Activated T-helper 1 cell treated with anti-CD3 and anti-CD28 coated beads, Interleukin-12 subunit alpha, Interleukin-12 subunit beta, Interleukin-2, Interleukin-4 antibody, amounts not matched to agents 30 ng/mL and 10 ng/mL and 1 ng/mL, durations not matched to agents 14 hours and 24 hours and 36 hours (primary cell): ENCODE data around the gene SOS2. TPM values are rescaled to one million over a fixed set of nuclear protein-coding genes. Genes with fewer than 3 reads are reported as not detected.
"Not testable (repeated sequence)": the region's sequence is repeated elsewhere in the genome, so short reads cannot be mapped to it uniquely, and the experiment has no call there.

Source experiments
- DNase-seq: peaks from one replicate; pipeline ENCODE4 v3.0.0; 2021; ENCODE audit warnings: low spot score
- H3K27ac Mint-ChIP-seq: one replicate; pipeline ENCODE4 v1.8.0; 2021; ENCODE audit warnings: mild to moderate bottlenecking, mixed read lengths
- H3K27me3 Mint-ChIP-seq: one replicate; pipeline ENCODE4 v1.8.0; 2022; ENCODE audit warnings: mild to moderate bottlenecking, moderate library complexity, mixed read lengths; ENCODE audit not compliant: insufficient read depth
- H3K36me3 Mint-ChIP-seq: one replicate; pipeline ENCODE4 v1.8.0; 2021; ENCODE audit warnings: low read depth, mixed read lengths
- H3K4me1 Mint-ChIP-seq: one replicate; pipeline ENCODE4 v1.8.0; 2021; ENCODE audit warnings: low read depth, mixed read lengths
- H3K4me3 Mint-ChIP-seq: one replicate; pipeline ENCODE4 v1.8.0; 2021; ENCODE audit warnings: mild to moderate bottlenecking, moderate library complexity, mixed read lengths
- H3K9me3 Mint-ChIP-seq: one replicate; pipeline ENCODE4 v1.8.0; 2021; ENCODE audit warnings: mixed read lengths
- intact Hi-C: fragments of 100-400 bp; cut with micrococcal nuclease; formaldehyde crosslinking; loops from one replicate; pipeline ENCODE4 v1.15.1; 2024
- total RNA-seq: library from RNA; stranded (reverse); gene quantifications from 2 replicates; pipeline ENCODE4 v1.2.3, GENCODE V29; 2022

The SOS2 gene
- total RNA-seq, 1 donor from 2014 or later = 19.9 TPM

DNA sequence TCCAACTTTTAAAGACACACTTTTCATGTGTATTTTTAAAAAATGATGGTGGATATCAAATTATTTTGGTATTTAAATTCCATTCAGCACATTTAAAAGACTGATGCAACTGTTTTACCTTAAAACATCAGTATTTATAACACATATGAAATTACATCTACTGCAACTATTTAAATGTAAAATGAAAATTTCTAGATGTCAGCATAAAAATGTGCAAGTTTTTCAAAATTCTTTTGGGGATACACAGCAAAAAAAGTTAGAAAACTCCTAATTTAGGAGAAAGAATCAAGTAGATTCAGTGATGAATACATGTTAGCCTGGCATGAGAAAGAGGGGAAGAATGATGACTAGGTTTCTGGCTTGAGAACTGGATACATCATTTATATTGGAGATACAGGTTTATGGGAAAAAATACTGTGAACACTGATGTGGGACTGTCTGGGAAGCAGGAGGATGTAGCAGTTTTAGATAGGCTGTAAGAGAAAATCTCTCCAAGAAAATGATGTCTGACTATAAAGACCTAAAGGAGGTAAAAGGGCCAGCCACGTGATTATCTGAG lies 9.2 kb downstream of the SOS2 start:
- Mint-ChIP-seq H3K4me1 (peaks cover 28% of the 10 kb centered on the region), H3K27me3 (no peaks in the 10 kb centered on the region), H3K4me3 (no peak overlapping the region), H3K9me3 (no peaks in the 10 kb centered on the region), H3K36me3 (peaks cover 9% of the 10 kb centered on the region), H3K27ac (peak overlapping the region; percentile 40)
- intact Hi-C loops = no loop called here
- DNase-seq = no peak

DNA sequence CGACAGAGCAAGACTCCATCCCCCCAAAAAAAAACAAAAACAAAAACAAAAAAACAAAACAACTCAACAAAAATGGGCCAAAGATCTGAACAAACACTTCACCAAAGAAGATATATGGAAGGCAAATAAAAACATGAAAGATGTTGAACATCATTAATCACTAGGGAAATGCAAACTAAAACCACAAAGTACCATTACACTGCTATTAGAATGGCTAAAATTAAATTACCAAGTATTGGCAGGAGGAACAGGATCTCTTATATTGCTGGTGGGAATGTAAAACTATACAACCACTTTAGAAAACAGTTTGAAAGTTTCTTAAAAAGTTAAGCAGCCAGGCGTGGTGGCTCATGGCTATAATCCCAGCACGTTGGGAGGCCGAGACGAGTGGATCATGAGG lies 12.9 kb downstream of the SOS2 start:
- H3K4me3 Mint-ChIP-seq = no peak overlapping the region
- no peak for DNase-seq
- H3K27ac Mint-ChIP-seq = no peak overlapping the region
- H3K9me3 Mint-ChIP-seq = no peaks in the 10 kb centered on the region
- H3K36me3 Mint-ChIP-seq = peaks cover 11% of the 10 kb centered on the region
- intact Hi-C loops = no loop called here
- H3K4me1 Mint-ChIP-seq = peaks cover 12% of the 10 kb centered on the region
- H3K27me3 Mint-ChIP-seq = no peaks in the 10 kb centered on the region

- Mint-ChIP-seq H3K27ac (no peak overlapping the region), H3K4me1 (peaks cover 6% of the 10 kb centered on the region), H3K4me3 (no peak overlapping the region), H3K36me3 (peaks cover 2% of the 10 kb centered on the region), H3K9me3 (no peaks in the 10 kb centered on the region), H3K27me3 (no peaks in the 10 kb centered on the region)
- intact Hi-C loops = no loop called here
- DNase-seq = no peak
These were observed 16.0 kb downstream of the SOS2 start for GRCh38 chr14:50215416-50215815.

- DNase-seq = no peak
- H3K36me3 Mint-ChIP-seq = peaks cover 2% of the 10 kb centered on the region
- intact Hi-C loops = no loop called here
- H3K4me3 Mint-ChIP-seq = no peak overlapping the region
- no peaks in the 10 kb centered on the region for H3K27me3 Mint-ChIP-seq
- no peaks in the 10 kb centered on the region for H3K9me3 Mint-ChIP-seq
- H3K4me1 Mint-ChIP-seq = peaks cover 6% of the 10 kb centered on the region
- H3K27ac Mint-ChIP-seq = no peak overlapping the region
These were observed 17.6 kb downstream of the SOS2 start for GRCh38 chr14:50213795-50214194.

DNA sequence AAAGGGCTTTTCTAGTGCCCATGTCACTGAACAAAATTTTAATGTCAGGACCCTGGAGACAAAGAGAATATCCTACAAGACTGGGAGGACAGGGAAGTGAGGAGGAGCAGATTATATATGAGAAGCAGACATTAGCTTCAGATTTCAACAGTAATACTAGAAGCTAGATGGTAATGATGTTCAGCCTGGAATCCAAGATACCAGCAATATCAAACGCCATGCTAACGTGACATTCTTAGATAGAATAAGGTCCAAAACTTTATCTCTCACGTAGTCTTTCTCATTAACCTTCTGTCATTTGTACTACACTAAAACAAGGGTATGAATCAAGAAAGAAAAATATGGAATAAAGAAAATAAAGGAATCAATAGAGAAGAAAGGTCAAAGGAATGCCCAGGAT lies 18.7 kb downstream of the SOS2 start:
- no peak for DNase-seq
- intact Hi-C loops = no loop called here
- no peak overlapping the region for H3K27ac Mint-ChIP-seq

DNA sequence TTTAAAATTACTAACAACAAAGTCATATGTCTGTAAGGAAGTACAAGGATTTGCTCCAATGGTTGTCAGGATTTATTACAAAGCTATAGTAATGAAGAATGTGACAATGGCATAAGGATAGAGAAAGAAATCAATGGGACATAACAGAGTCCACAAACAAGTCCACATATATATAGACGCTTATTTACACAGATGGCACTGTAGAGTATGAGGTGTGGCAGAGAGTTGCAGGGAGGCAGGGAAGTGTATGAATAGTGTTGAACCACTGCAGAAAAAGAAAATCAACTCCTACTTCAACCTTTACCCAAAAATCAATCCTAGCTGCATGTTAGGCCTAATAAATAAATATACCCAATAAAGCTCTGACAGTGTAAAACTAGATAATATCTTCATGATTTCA lies 21.3 kb downstream of the SOS2 start:
- Mint-ChIP-seq H3K36me3 (peaks cover 2% of the 10 kb centered on the region), H3K27me3 (no peaks in the 10 kb centered on the region), H3K4me3 (no peak overlapping the region), H3K9me3 (no peaks in the 10 kb centered on the region), H3K27ac (no peak overlapping the region), H3K4me1 (peaks cover 6% of the 10 kb centered on the region)
- DNase-seq = no peak
- intact Hi-C loops = no loop called here

More for the DNA sequence above, 18.7 kb downstream of the SOS2 start:
- Mint-ChIP-seq H3K9me3 (no peaks in the 10 kb centered on the region), H3K4me1 (peaks cover 6% of the 10 kb centered on the region), H3K36me3 (peaks cover 2% of the 10 kb centered on the region), H3K27me3 (no peaks in the 10 kb centered on the region), H3K4me3 (no peak overlapping the region)

GRCh38 chr14:50198499-50198898 lies 32.9 kb downstream of the SOS2 start:
- intact Hi-C loops = no loop called here
- Mint-ChIP-seq H3K36me3 (peaks cover 11% of the 10 kb centered on the region), H3K4me3 (no peak overlapping the region), H3K9me3 (no peaks in the 10 kb centered on the region), H3K27me3 (no peaks in the 10 kb centered on the region), H3K4me1 (no peaks in the 10 kb centered on the region), H3K27ac (no peak overlapping the region)
- no peak for DNase-seq

DNA sequence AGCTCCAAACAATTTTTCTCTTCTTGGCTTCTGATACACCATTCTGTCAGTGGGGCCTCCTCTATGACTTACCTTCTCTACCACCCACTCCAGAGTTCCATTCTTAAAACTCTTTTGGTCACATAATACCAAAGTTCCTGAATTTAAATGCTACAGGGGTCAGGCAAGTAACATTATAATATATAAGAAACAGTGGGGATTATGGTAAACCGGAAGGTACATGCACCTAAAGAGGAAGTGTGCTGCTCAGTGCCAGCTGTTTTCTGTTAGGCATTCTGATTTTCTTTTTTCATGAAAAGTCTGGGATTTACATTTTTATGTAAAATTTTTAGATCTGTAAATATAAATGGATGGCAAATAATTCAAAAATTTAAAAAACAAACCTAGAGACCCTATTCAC lies 39.9 kb downstream of the SOS2 start:
- Mint-ChIP-seq H3K4me1 (no peaks in the 10 kb centered on the region), H3K4me3 (no peak overlapping the region), H3K9me3 (no peaks in the 10 kb centered on the region), H3K36me3 (peaks cover 3% of the 10 kb centered on the region), H3K27ac (no peak overlapping the region), H3K27me3 (no peaks in the 10 kb centered on the region)
- no peak for DNase-seq
- intact Hi-C loops = no loop called here

DNA sequence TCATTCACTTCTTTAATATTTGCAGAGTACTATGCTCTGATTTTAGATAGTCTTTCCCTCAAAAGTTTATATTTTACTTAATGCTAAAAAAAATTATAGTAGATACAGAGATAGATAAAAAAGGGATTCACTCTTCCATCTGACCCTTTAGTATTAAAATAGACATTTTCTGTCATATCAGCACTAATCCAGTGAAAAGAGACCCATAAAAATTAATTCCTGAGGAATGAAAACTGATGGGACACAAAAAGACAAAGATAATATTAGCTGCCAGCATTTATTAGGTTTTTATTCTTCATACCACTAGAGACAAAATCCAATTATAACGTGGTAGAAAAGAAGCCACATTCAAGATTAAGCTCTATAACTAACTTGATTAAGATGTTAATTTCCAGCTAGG lies 45.3 kb downstream of the SOS2 start:
- no peaks in the 10 kb centered on the region for H3K9me3 Mint-ChIP-seq
- H3K27ac Mint-ChIP-seq = no peak overlapping the region
- H3K4me1 Mint-ChIP-seq = no peaks in the 10 kb centered on the region
- no peaks in the 10 kb centered on the region for H3K27me3 Mint-ChIP-seq
- peaks cover 4% of the 10 kb centered on the region for H3K36me3 Mint-ChIP-seq
- no peak overlapping the region for H3K4me3 Mint-ChIP-seq
- DNase-seq = no peak
- intact Hi-C loops = no loop called here

GRCh38 chr14:50173891-50174290 lies 57.5 kb downstream of the SOS2 start:
- Mint-ChIP-seq H3K9me3 (no peaks in the 10 kb centered on the region), H3K27me3 (no peaks in the 10 kb centered on the region), H3K4me1 (no peaks in the 10 kb centered on the region), H3K4me3 (no peak overlapping the region), H3K27ac (no peak overlapping the region), H3K36me3 (peaks cover 18% of the 10 kb centered on the region)
- intact Hi-C loops = no loop called here
- no peak for DNase-seq

DNA sequence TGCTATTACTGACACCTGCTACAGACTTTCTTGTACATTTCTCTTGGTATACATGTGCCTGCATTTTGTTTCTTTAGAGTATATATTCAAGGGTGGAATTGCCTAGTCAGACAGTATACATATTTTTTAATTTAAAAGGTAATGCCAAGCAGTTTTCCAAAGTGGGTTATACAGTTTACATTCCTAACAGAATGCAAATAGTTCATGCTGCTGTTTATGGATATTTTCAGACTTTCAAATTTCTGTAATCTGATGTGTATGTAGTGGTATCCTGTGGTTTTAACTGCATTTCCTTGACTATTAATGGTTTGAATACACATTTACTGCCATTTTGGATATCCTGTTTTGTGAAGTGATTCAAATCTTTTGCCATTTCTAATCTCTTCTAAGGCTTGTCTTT lies 59.5 kb downstream of the SOS2 start:
- Mint-ChIP-seq H3K9me3 (no peaks in the 10 kb centered on the region), H3K4me3 (no peak overlapping the region), H3K36me3 (peaks cover 5% of the 10 kb centered on the region), H3K4me1 (no peaks in the 10 kb centered on the region), H3K27me3 (no peaks in the 10 kb centered on the region), H3K27ac (no peak overlapping the region)
- no peak for DNase-seq
- intact Hi-C loops = no loop called here

DNA sequence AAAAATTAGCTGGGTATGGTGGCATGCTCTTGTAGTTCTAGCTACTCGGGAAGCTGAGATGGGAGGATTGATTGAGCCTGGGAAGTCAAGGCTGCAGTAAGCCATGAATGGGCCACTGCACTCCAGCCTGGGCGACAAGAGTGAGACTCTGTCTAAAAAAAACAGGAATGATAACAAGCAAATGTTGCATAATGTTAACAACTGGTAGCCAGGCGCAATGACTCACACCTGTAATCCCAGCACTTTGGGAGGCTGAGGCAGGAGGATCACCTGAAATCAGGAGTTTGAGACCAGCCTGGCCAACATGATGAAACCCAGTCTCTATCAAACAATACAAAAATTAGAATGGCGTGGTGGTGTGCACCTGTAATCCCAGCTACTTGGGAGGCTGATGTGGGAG lies 64.0 kb downstream of the SOS2 start:
- H3K27ac Mint-ChIP-seq, H3K36me3 Mint-ChIP-seq, H3K9me3 Mint-ChIP-seq, H3K27me3 Mint-ChIP-seq, intact Hi-C loops, H3K4me1 Mint-ChIP-seq, DNase-seq, H3K4me3 Mint-ChIP-seq: not testable (repeated sequence)

DNA sequence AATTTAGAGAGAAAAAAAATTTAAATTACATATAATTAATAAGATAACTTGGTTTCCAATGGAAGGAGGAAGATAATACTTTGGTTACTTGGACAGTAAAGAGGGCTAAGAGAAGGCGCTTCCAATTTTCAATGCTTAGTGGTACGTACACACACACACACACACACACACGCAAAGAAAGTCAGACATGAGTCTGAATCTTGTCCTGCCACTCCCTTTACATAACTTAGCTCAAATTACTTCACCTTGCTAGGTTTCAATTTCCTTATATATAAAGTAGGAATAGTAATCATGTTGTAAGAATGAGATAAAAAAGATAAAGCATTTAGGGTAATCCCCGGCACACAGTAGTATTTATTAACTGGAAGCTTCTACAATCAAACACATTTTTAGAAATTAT lies 75.3 kb downstream of the SOS2 start:
- H3K27ac Mint-ChIP-seq = no peak overlapping the region
- DNase-seq = no peak
- intact Hi-C loops = no loop called here
- no peaks in the 10 kb centered on the region for H3K27me3 Mint-ChIP-seq
- H3K9me3 Mint-ChIP-seq = no peaks in the 10 kb centered on the region
- H3K36me3 Mint-ChIP-seq = peaks cover 19% of the 10 kb centered on the region
- H3K4me1 Mint-ChIP-seq = no peaks in the 10 kb centered on the region
- no peak overlapping the region for H3K4me3 Mint-ChIP-seq

DNA sequence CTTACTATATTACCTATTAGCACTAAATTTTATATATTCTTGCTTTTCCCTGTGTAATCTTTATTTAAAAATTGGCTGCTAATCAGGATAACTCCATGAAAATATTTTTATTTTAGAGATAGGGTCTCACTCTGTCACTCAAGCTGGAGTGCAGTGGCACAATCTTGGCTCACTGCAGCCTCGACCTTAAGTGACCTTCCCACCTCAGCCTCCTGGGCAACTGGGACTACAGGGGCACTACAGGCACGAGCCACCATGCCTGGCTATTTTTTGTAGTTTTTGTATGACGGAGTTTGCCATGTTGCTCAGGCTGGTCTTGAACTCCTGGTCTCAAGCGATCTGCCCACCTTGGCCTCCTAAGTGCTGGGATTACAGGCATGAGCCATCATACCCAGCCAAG lies 82.6 kb downstream of the SOS2 start:
- intact Hi-C loops = no loop called here
- DNase-seq = no peak
- peaks cover 21% of the 10 kb centered on the region for H3K36me3 Mint-ChIP-seq
- no peak overlapping the region for H3K4me3 Mint-ChIP-seq
- H3K4me1 Mint-ChIP-seq = no peaks in the 10 kb centered on the region
- no peaks in the 10 kb centered on the region for H3K27me3 Mint-ChIP-seq
- H3K9me3 Mint-ChIP-seq = no peaks in the 10 kb centered on the region
- H3K27ac Mint-ChIP-seq = no peak overlapping the region
